HepG2 (cell line): Measurements from ENCODE around the gene ACO1. TPM values are rescaled to one million over a fixed set of nuclear protein-coding genes. Genes with fewer than 3 reads are reported as not detected.

Experiments used
- ATAC-seq: fragments of 200-7000 bp; cut with Tn5 transposase; 3 replicates; pipeline ENCODE4 v1.9.1; 2020; ENCODE audit warnings: mild to moderate bottlenecking, moderate library complexity
- BruUV-seq: library from RNA; stranded (reverse); fragments of 400-500 nt; replicated peaks from 2 replicates; lab custom pipeline; 2021; lab: Mats Ljungman, UMichigan
- CTCF ChIA-PET: fragments of 300-600 bp; formaldehyde crosslinking; extraction: SDS; loops from one replicate; lab custom pipeline; 2021; ENCODE audit warnings: low total read pairs, inconsistent platforms, low intra/inter-chr PET ratio; lab: Yijun Ruan, JAX
- POLR2A ChIA-PET: fragments of 350-600 bp; sonication (Branson Sonifier 250); formaldehyde crosslinking; loops from one replicate; lab custom pipeline; 2020; ENCODE audit warnings: antibody characterized with exemption, inconsistent platforms; lab: Yijun Ruan, JAX
- DNase-seq: peaks from one replicate; pipeline ENCODE4 v3.0.0-alpha.2; 2015; ENCODE audit warnings: low spot score
- FAIRE-seq: peaks from 3 replicates; lab custom pipeline; 2011; peaks lifted over from hg19 to GRCh38; lab: Jason Lieb, UNC
- H2AFZ ChIP-seq: one replicate; pipeline ENCODE4 v1.6.1; 2011; ENCODE audit warnings: low read length, inconsistent platforms
- H3K27ac ChIP-seq: fragments of 300-600 bp; 3 replicates; pipeline ENCODE4 v1.8.0; 2011; ENCODE audit warnings: mixed run types, mild to moderate bottlenecking, mixed read lengths, low read length, inconsistent platforms; ENCODE audit not compliant: insufficient read depth; ENCODE audit errors: extremely low read length
- H3K27me3 ChIP-seq, 2 experiments: fragments of 200-600 bp in 1 of 2; 2 replicates in 1 of 2; 3 replicates in 1 of 2; pipeline versions ENCODE4 v1.6.0 to v1.8.0; 2011; ENCODE audit warnings: low read length in 2 of 2, mild to moderate bottlenecking in 2 of 2, moderate library complexity in 2 of 2, inconsistent platforms in 1 of 2; ENCODE audit not compliant: insufficient read depth in 2 of 2, control insufficient read depth in 1 of 2
- H3K36me3 ChIP-seq, 2 experiments: fragments of 200-600 bp in 1 of 2; replicated peaks in 1 of 2; 2 replicates in 1 of 2; 3 replicates in 1 of 2; pipeline versions ENCODE4 v1.5.1 to v1.8.0; 2011; ENCODE audit warnings: low read length in 2 of 2, inconsistent platforms in 1 of 2; ENCODE audit not compliant: insufficient read depth in 2 of 2, control insufficient read depth in 1 of 2
- H3K4me1 ChIP-seq: 2 replicates; pipeline ENCODE4 v1.5.1; 2012; ENCODE audit warnings: low read length, inconsistent platforms; ENCODE audit not compliant: insufficient read depth
- H3K4me2 ChIP-seq: 2 replicates; pipeline ENCODE4 v1.6.0; 2011; ENCODE audit warnings: low read depth, low read length, inconsistent platforms
- H3K4me3 ChIP-seq, 3 experiments: fragments of 200-600 bp in 1 of 3; sonication (generic), shearing (Covaris generic) in 1 of 3; replicated peaks in 1 of 3; 2 replicates each; pipeline ENCODE4 v1.5.1; 2011 to 2016; ENCODE audit warnings: low read length in 3 of 3, inconsistent platforms in 2 of 3, low read depth in 2 of 3, mild to moderate bottlenecking in 2 of 3, control low read depth in 1 of 3, mixed read lengths in 1 of 3; ENCODE audit not compliant: insufficient read depth in 1 of 3
- H3K79me2 ChIP-seq: one replicate; pipeline ENCODE4 v1.6.1; 2011; ENCODE audit warnings: low read length, inconsistent platforms; ENCODE audit not compliant: insufficient read depth
- H3K9ac ChIP-seq: 2 replicates; pipeline ENCODE4 v1.6.0; 2011; ENCODE audit warnings: mild to moderate bottlenecking, low read depth, low read length, inconsistent platforms; ENCODE audit not compliant: insufficient read depth
- H3K9me3 ChIP-seq: 2 replicates; pipeline ENCODE4 v1.5.1; 2012; ENCODE audit warnings: mild to moderate bottlenecking, low read length
- H4K20me1 ChIP-seq: 2 replicates; pipeline ENCODE4 v1.6.0; 2011; ENCODE audit warnings: inconsistent platforms, mild to moderate bottlenecking, low read length, moderate library complexity; ENCODE audit not compliant: insufficient read depth
- ATM ChIP-seq: fragments of 450-650 bp; IDR thresholded peaks from 2 replicates; pipeline ENCODE4 v1.7.1; 2017; ENCODE audit warnings: mild to moderate bottlenecking, borderline replicate concordance
- GATAD1 ChIP-seq: IDR thresholded peaks from 2 replicates; pipeline ENCODE4 v1.6.1; 2016; ENCODE audit warnings: missing genetic modification reagents, missing compliant biosample characterization
- HINFP ChIP-seq: sonication (generic); formaldehyde crosslinking; IDR thresholded peaks from 2 replicates; pipeline ENCODE4 v1.4.0; 2020; ENCODE audit warnings: low read depth, mild to moderate bottlenecking, missing genetic modification reagents
- KDM5B ChIP-seq: sonication (generic); formaldehyde crosslinking; IDR thresholded peaks from 2 replicates; pipeline ENCODE4 v1.4.0; 2020; ENCODE audit warnings: missing genetic modification reagents, mild to moderate bottlenecking, borderline replicate concordance
- KLF11 ChIP-seq: IDR thresholded peaks from 2 replicates; pipeline ENCODE4 v1.6.1; 2016; ENCODE audit warnings: missing compliant biosample characterization
- LRRFIP1 ChIP-seq: sonication (generic); formaldehyde crosslinking; conservative IDR thresholded peaks from 2 replicates; pipeline ENCODE4 v1.4.0; 2020; ENCODE audit warnings: missing genetic modification reagents
- MAFF ChIP-seq: IDR thresholded peaks from 2 replicates; pipeline ENCODE4 v1.6.1; 2011; ENCODE audit warnings: low read depth, low read length, improper control_type of control experiment
- MXI1 ChIP-seq: IDR thresholded peaks from 3 replicates; pipeline ENCODE4 v1.6.1; 2012; ENCODE audit warnings: low read depth, low read length, inconsistent platforms, borderline replicate concordance
- NFKB2 ChIP-seq: sonication (generic); formaldehyde crosslinking; IDR thresholded peaks from 2 replicates; pipeline ENCODE4 v1.4.0; 2020; ENCODE audit warnings: missing genetic modification reagents, borderline replicate concordance
- NR2C2 ChIP-seq: sonication (generic); formaldehyde crosslinking; IDR thresholded peaks from 2 replicates; pipeline ENCODE4 v1.4.0; 2020; ENCODE audit warnings: missing genetic modification reagents, mild to moderate bottlenecking, moderate library complexity, borderline replicate concordance
- PHF21A ChIP-seq: sonication (generic); formaldehyde crosslinking; IDR thresholded peaks from 2 replicates; pipeline ENCODE4 v1.5.0; 2020; ENCODE audit warnings: mild to moderate bottlenecking, missing genetic modification reagents
- RCOR2 ChIP-seq: IDR thresholded peaks from 2 replicates; pipeline ENCODE4 v1.6.1; 2016; ENCODE audit warnings: missing biosample characterization, missing genetic modification reagents
- SALL2 ChIP-seq: sonication (generic); formaldehyde crosslinking; IDR thresholded peaks from 2 replicates; pipeline ENCODE4 v1.8.1; 2023; ENCODE audit warnings: mild to moderate bottlenecking, missing genetic modification reagents, inconsistent platforms
- SIN3B ChIP-seq: fragments of 150-350 bp; IDR thresholded peaks from 2 replicates; pipeline ENCODE4 v1.6.1; 2014; ENCODE audit warnings: low read length
- SMAD1 ChIP-seq: sonication (generic); formaldehyde crosslinking; IDR thresholded peaks from 2 replicates; pipeline ENCODE4 v1.4.0; 2020; ENCODE audit warnings: missing genetic modification reagents, low read depth, mild to moderate bottlenecking, borderline replicate concordance
- SRSF1 ChIP-seq: fragments of 200-400 bp; formaldehyde crosslinking; optimal IDR thresholded peaks from 2 replicates; pipeline ENCODE3; 2017; ENCODE audit warnings: mild to moderate bottlenecking, low read depth, low read length, moderate library complexity
- ZFAT ChIP-seq: sonication (generic); formaldehyde crosslinking; conservative IDR thresholded peaks from 2 replicates; pipeline ENCODE4 v1.8.1; 2023; ENCODE audit warnings: missing genetic modification reagents, inconsistent platforms
- ZMYM2 ChIP-seq: sonication (generic); formaldehyde crosslinking; IDR thresholded peaks from 2 replicates; pipeline ENCODE4 v1.8.0; 2022; ENCODE audit warnings: mild to moderate bottlenecking, missing genetic modification reagents
- ZNF20 ChIP-seq: sonication (generic); formaldehyde crosslinking; IDR thresholded peaks from 2 replicates; pipeline ENCODE4 v1.4.0; 2020; ENCODE audit warnings: mild to moderate bottlenecking, moderate library complexity, missing genetic modification reagents
- ZNF33B ChIP-seq: sonication (generic); formaldehyde crosslinking; IDR thresholded peaks from 2 replicates; pipeline ENCODE4 v1.5.1; 2020; ENCODE audit warnings: mild to moderate bottlenecking, missing genetic modification reagents
- ZNF550 ChIP-seq: sonication (generic); formaldehyde crosslinking; IDR thresholded peaks from 2 replicates; pipeline ENCODE4 v1.4.0; 2020; ENCODE audit warnings: mild to moderate bottlenecking, missing genetic modification reagents, borderline replicate concordance
- ZNF569 ChIP-seq: sonication (generic); formaldehyde crosslinking; IDR thresholded peaks from 2 replicates; pipeline ENCODE4 v1.5.0; 2020; ENCODE audit warnings: mild to moderate bottlenecking, missing genetic modification reagents, moderate library complexity, borderline replicate concordance
- ZNF776 ChIP-seq: sonication (generic); formaldehyde crosslinking; IDR thresholded peaks from 2 replicates; pipeline ENCODE4 v1.4.0; 2020; ENCODE audit warnings: mild to moderate bottlenecking, missing genetic modification reagents
- WGBS: methylation state at CpG from one replicate; pipeline ENCODE4 v1.1.6; 2017; ENCODE audit warnings: low lambda C conversion rate; 5-methylcytosine and 5-hydroxymethylcytosine counted together
- in situ Hi-C: cut with HindIII; loops from 2 replicates; pipeline ENCODE4 v1.10.0; 2017; ENCODE audit warnings: low pct_unique_long_range_greater_than_20kb; ENCODE audit not compliant: extremely low pct_ligation_motif_present
- intact Hi-C: fragments of 100-400 bp; cut with micrococcal nuclease; formaldehyde crosslinking; loops from one replicate; pipeline ENCODE4 v1.10.0; 2022; ENCODE audit not compliant: unreplicated experiment
- polyA plus RNA-seq, 8 experiments: library from polyadenylated mRNA; depleted of rRNA in 3 of 8; stranded (reverse) in 7 of 8; unstranded in 1 of 8; fragments of >200 nt; fragmentation: Illumina TruSeq in 4 of 8; extraction: Trizol in 4 of 8; gene quantifications; 2 replicates each; pipeline versions ENCODE4 v1.2.1 to v1.2.3, GENCODE V29; 2011 to 2016; ENCODE audit warnings: low read depth in 4 of 8, missing spikeins in 1 of 8, mixed read lengths in 1 of 8; ENCODE audit not compliant: insufficient read depth in 1 of 8
- total RNA-seq, 5 experiments: library from RNA; depleted of rRNA; stranded (reverse); fragments of >200 nt; fragmentation: Illumina TruSeq; extraction: Trizol; gene quantifications; 2 replicates each; pipeline ENCODE4 v1.2.3, GENCODE V29; 2016; ENCODE audit warnings: low read depth in 1 of 5

Gene ACO1
- total and polyA plus RNA-seq, 2 of the 13 experiments (the other 11 are each of a cell fraction or from before 2014, with no cell fraction given) = 20.1 to 48.2 TPM

- 63% methylated on average over 7 of the region's 7 CpGs for WGBS
- Histone ChIP-seq H3K79me2 (no peaks in the 10 kb centered on the region), H3K4me2 (no peak overlapping the region), H3K27me3 (no peaks in the 10 kb centered on the region), H3K9ac (no peak overlapping the region), H4K20me1 (no peaks in the 10 kb centered on the region), H3K4me1 (peaks cover 46% of the 10 kb centered on the region), H3K36me3 (peaks cover 13 to 49% of the 10 kb centered on the region in 2 experiments), H3K27ac (no peak overlapping the region), H2AFZ (no peak overlapping the region), H3K9me3 (no peaks in the 10 kb centered on the region), H3K4me3 (no peak overlapping the region)
- no peak for DNase-seq
- no TSS peak for BruUV-seq
- FAIRE-seq = peak; percentile 36
- ATAC-seq = no peak
- POLR2A ChIA-PET = no interaction called here
- intact Hi-C loops (no loop called here), in situ Hi-C loops (no loop called here)
- CTCF ChIA-PET = no interaction called here
- TF ChIP-seq ZNF33B (CRISPR knock-in tag) (no peak), HINFP (CRISPR knock-in tag) (no peak), PHF21A (no peak), ZNF550 (no peak), LRRFIP1 (CRISPR knock-in tag) (no peak), KLF11 (no peak), NFKB2 (CRISPR knock-in tag) (no peak), ZNF20 (no peak), SALL2 (CRISPR knock-in tag) (no peak), ZFAT (no peak), KDM5B (CRISPR knock-in tag) (no peak), SMAD1 (CRISPR knock-in tag) (no peak), MAFF (no peak), ZNF776 (no peak), SIN3B (no peak), MXI1 (no peak), ZNF569 (no peak), NR2C2 (CRISPR knock-in tag) (peak; percentile 47; the same call in 1 of the 2 replicates), SRSF1 (no peak), GATAD1 (no peak), RCOR2 (CRISPR knock-in tag) (no peak), ATM (no peak), ZMYM2 (CRISPR knock-in tag) (0 out of 2 replicates have a peak, but pooled peaks have one; percentile 29)
Observed at GRCh38 chr9:32422237-32422806, 37.9 kb downstream of the ACO1 start.
